Embryonic facial prominence (tissue), 1 donor: ENCODE data around the gene ZNF24.

Source experiments
- DNase-seq: peaks from one replicate; pipeline ENCODE4 v3.0.0-alpha.2; 2016; ENCODE audit errors: extremely low spot score

The ZNF24 gene

DNA sequence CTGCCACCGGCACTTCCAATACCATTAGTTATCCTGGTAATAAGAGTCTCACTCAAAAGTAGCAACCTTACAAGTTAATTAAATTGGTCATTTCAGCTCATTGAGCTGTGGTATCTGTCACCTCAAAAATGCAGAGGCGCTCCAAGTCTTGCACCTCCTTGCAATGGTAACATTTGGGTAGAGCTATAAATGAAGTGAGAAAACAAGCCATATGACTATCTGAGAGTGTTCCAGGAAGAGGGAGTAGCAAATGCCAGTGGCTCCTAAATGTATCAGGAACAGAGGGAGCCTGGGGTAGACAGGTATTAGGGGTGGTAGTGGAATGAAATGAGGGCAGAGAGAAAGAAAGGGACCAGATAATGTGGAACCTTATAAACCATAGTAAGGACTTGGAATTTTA, 48.2 kb downstream of the ZNF24 start:
- DNase-seq = no peak

DNA sequence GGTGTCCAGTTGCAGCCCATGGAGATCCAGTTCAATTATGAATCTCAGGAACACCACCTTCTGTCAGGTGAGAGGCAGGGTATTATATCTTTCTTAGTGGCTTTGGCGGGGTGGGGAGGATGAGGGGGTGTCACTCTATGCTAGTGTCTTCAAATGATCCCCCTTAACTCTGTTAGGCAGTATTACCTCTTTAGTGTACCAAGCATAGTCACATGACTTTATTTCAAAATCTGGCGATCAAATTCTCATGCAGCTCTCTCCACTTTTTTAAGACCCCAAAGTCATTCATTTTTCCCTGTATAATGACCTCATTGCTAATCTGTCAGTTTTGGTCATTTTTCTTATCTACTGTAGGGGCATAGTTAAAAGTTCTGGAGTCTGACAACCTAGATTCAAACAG, 53.1 kb downstream of the ZNF24 start:
- no peak for DNase-seq

DNA sequence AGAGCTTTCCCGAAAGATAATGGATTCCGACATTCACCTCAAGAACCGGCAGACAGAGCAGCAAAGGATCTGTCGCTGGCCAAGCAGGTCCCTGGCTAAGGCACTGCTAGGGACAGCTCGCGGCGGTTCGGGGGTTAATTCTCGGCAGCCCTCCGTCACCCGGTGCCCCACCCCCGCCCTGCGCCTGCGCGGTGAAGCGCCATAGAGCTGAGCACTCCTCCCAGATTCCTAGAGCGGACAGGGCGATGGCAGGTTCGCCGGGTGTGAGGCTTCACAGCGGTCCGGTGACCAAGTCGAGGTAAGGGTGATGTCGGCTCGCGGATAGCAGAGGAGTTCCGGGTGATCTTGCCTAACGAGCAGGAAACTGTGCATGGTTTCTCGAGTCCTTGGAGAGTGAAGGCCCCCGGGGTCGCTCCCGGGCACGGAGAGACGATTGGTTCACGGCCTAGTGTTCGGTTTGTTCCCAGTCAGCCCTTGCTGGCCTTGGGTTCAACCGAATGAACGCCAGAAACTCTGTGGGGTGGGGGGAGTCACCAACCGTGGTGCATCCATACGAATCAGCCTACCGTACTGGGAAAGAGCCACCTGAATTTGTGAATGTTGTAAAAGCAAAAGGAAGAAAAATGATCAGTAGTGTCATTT, 54.0 kb downstream of the ZNF24 start, which contains the start of gene ZSCAN30:
TSS of gene ZSCAN30 (minus strand) at position 136 of the 642 bp plus-strand sequence. CDS start 25,877 bp downstream, outside the sequence.
- DNase-seq = peak; percentile 92

DNA sequence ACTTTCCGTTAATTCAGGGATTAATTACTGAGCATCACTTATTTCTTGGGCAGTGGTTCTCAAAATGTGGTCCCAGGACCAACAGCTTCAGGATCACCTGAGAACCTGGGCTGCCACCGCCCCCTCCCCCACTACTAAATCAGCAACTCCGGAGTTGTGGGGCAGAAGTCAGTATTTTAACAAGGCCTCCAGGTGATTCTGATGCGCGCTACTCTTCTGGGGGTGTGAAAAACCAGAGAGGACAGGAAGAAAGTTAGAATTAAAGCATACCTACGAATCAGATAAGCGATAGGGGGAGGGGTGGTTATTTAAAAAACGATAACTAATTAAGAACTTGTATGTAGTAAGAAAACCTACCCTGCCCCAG, 54.5 kb downstream of the ZNF24 start:
- no peak for DNase-seq

DNA sequence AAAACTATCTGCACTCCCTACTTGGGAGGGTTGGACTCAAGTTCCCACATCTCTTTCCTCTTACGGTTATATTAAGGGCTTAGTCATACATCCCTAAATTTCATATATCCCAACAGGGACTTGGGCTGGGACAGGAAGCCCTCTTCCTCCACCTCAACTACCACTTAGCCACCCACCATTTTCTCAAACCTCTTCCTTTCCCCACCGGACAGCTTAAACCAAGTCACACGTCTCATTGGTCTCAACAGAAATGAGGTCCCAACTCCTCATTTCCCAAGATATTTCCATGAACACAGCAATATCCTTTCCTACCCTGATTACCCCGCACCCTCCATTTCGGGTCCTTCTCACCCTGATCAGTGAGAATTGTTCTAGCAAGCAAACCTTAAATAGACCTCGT, 54.9 kb downstream of the ZNF24 start:
- DNase-seq = no peak

DNA sequence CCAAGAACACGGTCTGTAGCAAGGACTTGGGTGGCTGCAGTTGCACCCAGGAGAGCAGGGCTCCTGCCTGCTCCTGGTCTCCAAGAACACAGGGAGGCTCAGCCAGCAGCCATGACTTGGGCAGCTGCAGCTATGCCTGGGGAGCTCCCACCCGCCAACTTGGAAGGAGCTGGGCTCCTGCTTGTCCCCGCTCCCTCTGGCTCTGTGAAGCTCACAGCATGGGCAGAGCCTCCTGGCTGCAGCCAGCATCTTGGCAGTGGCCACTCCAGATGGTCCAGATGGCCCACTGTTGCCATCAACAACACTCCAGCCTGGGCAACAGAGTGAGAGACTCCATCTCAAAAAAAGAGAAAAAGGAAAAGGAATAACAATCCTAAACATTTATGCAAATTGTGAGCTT, 59.4 kb downstream of the ZNF24 start:
- no peak for DNase-seq

DNA sequence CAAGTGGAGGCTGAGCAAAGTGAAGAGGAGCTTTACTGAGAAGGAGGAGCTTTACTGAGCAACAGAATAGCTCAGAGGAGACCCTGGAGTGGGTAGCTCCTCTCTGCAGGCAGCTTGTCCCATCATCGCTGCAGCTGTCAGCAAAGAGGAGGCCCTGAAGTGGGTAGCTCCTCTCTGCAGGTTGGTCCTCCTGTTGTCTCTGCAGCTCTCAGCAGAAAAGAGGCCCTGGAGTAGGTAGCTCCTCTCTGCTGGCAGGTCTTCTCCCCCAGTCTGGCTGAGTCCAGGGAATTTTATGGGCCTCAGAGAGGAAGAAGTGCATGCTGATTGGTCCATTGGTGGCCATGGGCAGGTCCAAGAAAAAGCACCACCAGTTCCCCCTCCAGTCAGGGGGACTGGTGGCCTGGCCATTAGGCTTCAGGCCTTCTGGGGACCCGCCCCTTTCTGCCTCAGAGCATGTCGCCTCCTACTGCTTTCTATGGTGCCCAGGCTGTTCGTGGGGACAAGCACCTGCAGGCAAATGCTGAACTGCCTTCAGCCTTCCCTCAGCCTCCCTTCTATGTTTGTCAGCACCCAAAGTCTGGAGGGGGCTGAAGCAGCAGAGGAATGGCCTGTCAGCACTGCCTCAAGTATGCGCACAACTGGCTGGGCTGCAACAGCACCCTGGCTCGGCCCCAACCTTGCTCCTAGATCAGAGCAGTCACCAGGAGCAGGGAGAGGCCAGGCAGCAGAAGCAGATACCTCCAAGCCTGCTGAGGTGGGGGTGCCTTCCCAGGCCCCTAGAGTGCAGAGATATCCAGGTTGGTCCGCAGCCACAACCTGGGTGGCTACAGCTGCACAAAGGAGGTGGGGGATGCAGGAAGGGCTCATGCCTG, 60.1 kb downstream of the ZNF24 start:
- no peak for DNase-seq

DNA sequence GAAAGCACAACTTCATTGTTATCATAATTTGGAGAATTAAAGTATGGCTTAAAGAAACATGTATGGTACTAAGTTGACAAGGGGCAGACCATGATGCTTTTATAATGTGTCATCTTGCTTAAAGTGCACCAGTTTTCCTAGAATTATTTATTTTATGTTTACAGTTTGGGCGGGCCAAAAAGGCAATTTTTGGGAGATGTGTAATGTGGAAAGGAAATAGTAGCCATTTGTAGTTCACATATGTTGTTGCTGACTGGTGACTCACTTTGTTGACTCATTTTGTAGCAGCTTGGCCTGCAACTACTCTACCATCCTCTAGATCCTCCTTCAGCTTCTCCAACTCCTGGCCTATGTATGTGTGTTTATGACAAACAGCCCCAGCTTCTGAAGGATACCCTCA, 61.9 kb downstream of the ZNF24 start:
- DNase-seq = no peak
